Stomach (tissue), 9 donors: ENCODE measurements around the gene KRTAP10-1. TPM values are rescaled to one million over a fixed set of nuclear protein-coding genes. Genes with fewer than 3 reads are reported as not detected.

ENCODE experiments used
- DNase-seq, 2 donors: peaks; one replicate each; pipeline versions ENCODE4 v3.0.0 to v3.0.0-alpha.2; 2013 to 2019
- H3K27ac ChIP-seq, 5 donors: fragments of 200-600 bp in 4 of 5; sonication (generic) in 4 of 5; one replicate each; pipeline ENCODE4 v1.5.1; 2013 to 2019; ENCODE audit warnings: mild to moderate bottlenecking in 1 of 5, moderate library complexity in 1 of 5
- H3K27me3 ChIP-seq, 3 donors: fragments of 200-600 bp; sonication (generic); one replicate each; pipeline ENCODE4 v1.5.1; 2017 to 2019; ENCODE audit warnings: mixed run types in 1 of 3
- H3K36me3 ChIP-seq, 4 donors: fragments of 200-600 bp; sonication (generic); 1 replicate in 3 of 4; 2 replicates in 1 of 4; pipeline ENCODE4 v1.5.1; 2016 to 2019
- H3K4me1 ChIP-seq, 4 donors: fragments of 200-600 bp; sonication (generic); one replicate each; pipeline ENCODE4 v1.5.1; 2016 to 2019
- H3K4me3 ChIP-seq, 4 donors: fragments of 200-600 bp; sonication (generic) in 3 of 4; one replicate each; pipeline ENCODE4 v1.5.1; 2016 to 2019; ENCODE audit warnings: mild to moderate bottlenecking in 1 of 4
- H3K9me3 ChIP-seq, 4 donors: fragments of 200-600 bp; sonication (generic); one replicate each; pipeline ENCODE4 v1.5.1; 2016 to 2019
- CTCF ChIP-seq, 7 experiments: fragments of 450-650 bp in 4 of 7; fragments of 200-600 bp in 3 of 7; sonication (generic) in 3 of 7; IDR thresholded peaks; one replicate each; pipeline ENCODE4 v1.5.1; 2016 to 2019; ENCODE audit warnings: antibody characterized with exemption in 7 of 7, control low read depth in 2 of 7, mild to moderate bottlenecking in 1 of 7
- EP300 ChIP-seq: sonication (generic); formaldehyde crosslinking; IDR thresholded peaks from one replicate; pipeline ENCODE4 v1.6.1; 2017; ENCODE audit warnings: antibody characterized with exemption
- POLR2A ChIP-seq, 4 donors: fragments of 450-650 bp; IDR thresholded peaks; one replicate each; pipeline ENCODE4 v1.6.1; 2016; ENCODE audit warnings: antibody characterized with exemption in 4 of 4, control low read depth in 2 of 4, mild to moderate bottlenecking in 1 of 4, moderate library complexity in 1 of 4
- POLR2AphosphoS5 ChIP-seq, 3 donors: sonication (generic); formaldehyde crosslinking; IDR thresholded peaks; one replicate each; pipeline ENCODE4 v1.6.1; 2016; ENCODE audit warnings: antibody characterized with exemption in 3 of 3
- WGBS, 5 donors: extraction: QIAGEN DNeasy Blood & Tissue Kit in 3 of 5; methylation state at CpG; one replicate each; pipeline versions ENCODE4 v1.1.5 to v1.1.7; 2013 to 2018; 5-methylcytosine and 5-hydroxymethylcytosine counted together
- intact Hi-C: fragments of 100-400 bp; cut with DNase I; formaldehyde crosslinking; loops from one replicate; pipeline ENCODE4 v1.15.1; 2023; ENCODE audit warnings: low total_unique reads
- polyA plus RNA-seq, 3 donors: library from polyadenylated mRNA; stranded (reverse); fragments of 200-250 nt; gene quantifications; one replicate each; pipeline ENCODE4 v1.2.3, GENCODE V29; 2013
- total RNA-seq, 5 donors: library from RNA; depleted of rRNA; stranded (reverse); fragments of >200 nt; gene quantifications; one replicate each; pipeline versions ENCODE4 v1.1.0 to v1.2.3, GENCODE V29; 2014 to 2016
- donor health status: healthy with polysubstance abuse.
- donor health status: Bipolar disorder and iron deficiency.
- donor health status: healthy.

KRTAP10-1 gene
- total and polyA plus RNA-seq, 8 donors, result not detected

GRCh38 chr21:44508711-44509445, 31.1 kb downstream of the KRTAP10-1 start:
- intact Hi-C loops, result no loop called here
- Histone ChIP-seq H3K36me3 (no peaks in the 10 kb centered on the region), H3K4me3 (no peak overlapping the region), H3K27ac (no peak overlapping the region), H3K4me1 (peaks cover 7 to 15% (median 13%) of the 10 kb centered on the region in 4 donors), H3K9me3 (no peaks in the 10 kb centered on the region), H3K27me3 (peaks cover 0 to 71% (median 5%) of the 10 kb centered on the region in 3 donors)
- 82 to 85% (median 83%) methylated on average over 28 to 30 of the region's 30 CpGs for WGBS, 5 donors
- no peak for DNase-seq
- TF ChIP-seq EP300 (no peak), POLR2A (IDR thresholded peaks at IDR 0.05) (no peak), CTCF (IDR thresholded peaks at IDR 0.05) (no peak), POLR2AphosphoS5 (IDR thresholded peaks at IDR 0.05) (no peak)

GRCh38 chr21:44508426-44508710, 31.6 kb downstream of the KRTAP10-1 start:
- Histone ChIP-seq H3K9me3 (no peaks in the 10 kb centered on the region), H3K27ac (no peak overlapping the region), H3K4me3 (no peak overlapping the region), H3K4me1 (peaks cover 7 to 15% (median 13%) of the 10 kb centered on the region in 4 donors), H3K36me3 (no peaks in the 10 kb centered on the region), H3K27me3 (peaks cover 0 to 74% (median 5%) of the 10 kb centered on the region in 3 donors)
- no peak for DNase-seq
- 72 to 89% (median 82%) methylated on average over 9 of the region's 9 CpGs for WGBS, 5 donors
- TF ChIP-seq POLR2A (IDR thresholded peaks at IDR 0.05) (no peak), CTCF (IDR thresholded peaks at IDR 0.05) (no peak), POLR2AphosphoS5 (IDR thresholded peaks at IDR 0.05) (no peak), EP300 (no peak)
- intact Hi-C loops, result no loop called here

- no peaks in the 10 kb centered on the region for H3K9me3 ChIP-seq
- TF ChIP-seq POLR2AphosphoS5 (IDR thresholded peaks at IDR 0.05) (no peak), POLR2A (IDR thresholded peaks at IDR 0.05) (no peak), CTCF (IDR thresholded peaks at IDR 0.05) (no peak), EP300 (no peak)
- WGBS, 5 donors, result 79 to 83% (median 81%) methylated on average over 26 of the region's 26 CpGs
- peaks cover 0 to 78% (median 5%) of the 10 kb centered on the region in 3 donors for H3K27me3 ChIP-seq
- no peaks in the 10 kb centered on the region for H3K36me3 ChIP-seq
- DNase-seq, result no peak
- peaks cover 7 to 15% (median 13%) of the 10 kb centered on the region in 4 donors for H3K4me1 ChIP-seq
- H3K4me3 ChIP-seq, result no peak overlapping the region
- intact Hi-C loops, result no loop called here
- no peak overlapping the region for H3K27ac ChIP-seq
These were observed 32.1 kb downstream of the KRTAP10-1 start for GRCh38 chr21:44507673-44508425.

GRCh38 chr21:44506279-44507255, 33.4 kb downstream of the KRTAP10-1 start:
- peaks cover 7 to 15% (median 13%) of the 10 kb centered on the region in 4 donors for H3K4me1 ChIP-seq
- no peak overlapping the region for H3K4me3 ChIP-seq
- H3K27ac ChIP-seq, result no peak overlapping the region
- no peaks in the 10 kb centered on the region for H3K9me3 ChIP-seq
- WGBS, 5 donors, result 76 to 89% (median 86%) methylated on average over 29 to 44 of the region's 44 CpGs
- TF ChIP-seq EP300, result no peak
- TF ChIP-seq POLR2AphosphoS5 (IDR thresholded peaks at IDR 0.05), result no peak
- TF ChIP-seq CTCF (IDR thresholded peaks at IDR 0.05), result no peak
- no peak for TF ChIP-seq POLR2A (IDR thresholded peaks at IDR 0.05)
- intact Hi-C loops, result no loop called here
- no peak for DNase-seq
- no peaks in the 10 kb centered on the region for H3K36me3 ChIP-seq
- peaks cover 0 to 73% (median 5%) of the 10 kb centered on the region in 3 donors for H3K27me3 ChIP-seq
